ENCODE measurements around the gene SNRPA.
"Not testable (repeated sequence)": the region's sequence is repeated elsewhere in the genome, so short reads cannot be mapped to it uniquely, and the experiment has no call there.

Gene SNRPA

DNA sequence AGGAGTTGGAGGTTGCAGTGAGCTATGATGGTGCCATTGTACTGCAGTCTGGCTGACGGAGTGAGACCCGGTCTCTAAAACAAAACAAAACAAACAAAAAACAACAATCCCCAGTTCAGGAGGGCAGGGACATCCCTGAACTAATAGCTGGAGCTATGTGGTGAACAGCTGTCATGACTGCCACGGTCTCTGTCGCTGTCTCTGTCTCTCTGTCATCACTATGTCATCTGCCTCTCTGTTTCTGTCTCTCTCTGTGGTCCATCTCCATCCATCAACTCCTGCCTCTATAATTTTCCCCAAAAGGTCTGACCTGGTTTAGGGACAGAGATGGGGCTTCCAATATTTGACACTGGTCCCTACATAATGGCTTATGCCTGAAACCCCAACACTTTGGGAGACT lies 26.7 kb upstream of the SNRPA start:
- Histone ChIP-seq H3K4me1 (ENCODE audit: control insufficient read depth, insufficient read depth, low read length) (peaks cover 2% of the 10 kb centered on the region), H3K27me3 (ENCODE audit: control insufficient read depth, insufficient read depth, low read length) (no peaks in the 10 kb centered on the region), H3K4me3 (ENCODE audit: low read depth, low read length) (no peak overlapping the region), H3K9ac (ENCODE audit: low read depth, low read length) (no peak overlapping the region), H3K9me3 (ENCODE audit: control insufficient read depth, insufficient read depth, low read length) (no peaks in the 10 kb centered on the region), H3K36me3 (ENCODE audit: control insufficient read depth, insufficient read depth, low read length) (no peaks in the 10 kb centered on the region)

DNA sequence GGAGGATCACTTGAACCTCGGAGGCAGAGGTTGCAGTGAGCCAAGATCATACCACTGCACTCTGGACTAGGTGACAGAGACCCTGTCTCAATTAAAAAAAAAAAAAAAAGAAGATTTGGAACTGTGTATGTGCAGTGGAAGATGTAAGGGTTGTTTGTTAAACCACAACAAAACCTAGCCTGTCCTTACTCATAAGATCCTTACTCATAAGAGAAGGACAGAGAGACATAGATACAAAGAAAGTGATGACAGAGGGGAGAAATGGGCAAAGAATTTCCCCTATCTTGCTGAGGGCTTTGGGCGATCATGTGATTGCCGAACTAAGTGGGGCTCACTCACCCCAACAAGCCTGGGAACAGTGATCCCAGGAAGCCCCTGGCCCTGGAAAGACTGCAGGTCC lies 26.1 kb upstream of the SNRPA start:
- Histone ChIP-seq H3K36me3 (ENCODE audit: control insufficient read depth, insufficient read depth, low read length) (no peaks in the 10 kb centered on the region), H3K9ac (ENCODE audit: low read depth, low read length) (no peak overlapping the region), H3K9me3 (ENCODE audit: control insufficient read depth, insufficient read depth, low read length) (no peaks in the 10 kb centered on the region), H3K4me3 (ENCODE audit: low read depth, low read length) (no peak overlapping the region), H3K4me1 (ENCODE audit: control insufficient read depth, insufficient read depth, low read length) (no peaks in the 10 kb centered on the region), H3K27me3 (ENCODE audit: control insufficient read depth, insufficient read depth, low read length) (no peaks in the 10 kb centered on the region)

DNA sequence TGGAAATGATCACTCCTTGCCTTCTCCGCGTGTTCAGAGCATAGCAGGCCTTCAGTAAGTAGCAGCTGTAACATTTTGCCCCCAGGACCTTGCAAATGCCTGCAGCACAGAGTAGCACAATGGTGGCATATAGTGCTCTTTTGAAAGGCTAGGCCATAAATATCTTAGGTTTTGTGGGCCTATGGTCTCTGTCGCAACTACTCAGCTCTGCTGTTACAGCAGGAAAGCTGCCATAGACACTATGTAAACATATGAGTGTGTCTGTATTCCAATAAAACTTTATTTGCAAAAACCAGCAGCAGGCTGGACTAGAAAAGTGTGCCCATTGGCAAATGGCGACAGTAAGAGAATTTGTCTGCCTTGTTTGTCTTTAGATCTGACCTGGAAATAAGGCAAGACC lies 24.7 kb upstream of the SNRPA start:
- H3K4me3 ChIP-seq (ENCODE audit: low read depth, low read length): no peak overlapping the region

DNA sequence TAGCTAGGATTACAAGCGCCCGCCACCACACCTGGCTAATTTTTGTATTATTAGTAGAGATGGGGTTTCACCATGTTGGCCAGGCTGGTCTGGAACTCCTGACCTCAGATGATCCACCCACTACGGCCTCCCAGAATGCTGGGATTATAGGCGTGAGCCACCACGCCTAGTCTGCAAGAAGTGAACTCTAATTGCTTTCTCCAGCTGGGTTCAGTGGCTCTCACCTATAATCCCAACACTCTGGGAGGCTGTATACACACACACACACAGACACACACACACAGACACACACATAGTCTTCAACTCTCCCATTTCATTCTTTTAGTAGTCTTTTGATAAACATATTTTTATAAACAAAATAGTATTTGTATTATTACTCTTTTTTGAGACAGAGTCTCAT lies 20.9 kb upstream of the SNRPA start:
- not testable (repeated sequence) for H3K27me3 ChIP-seq (ENCODE audit: control insufficient read depth, insufficient read depth, low read length); H3K9me3 ChIP-seq (ENCODE audit: control insufficient read depth, insufficient read depth, low read length); H3K4me1 ChIP-seq (ENCODE audit: control insufficient read depth, insufficient read depth, low read length); H3K4me3 ChIP-seq (ENCODE audit: low read depth, low read length); H3K9ac ChIP-seq (ENCODE audit: low read depth, low read length)
- peaks cover 11% of the 10 kb centered on the region for H3K36me3 ChIP-seq (ENCODE audit: control insufficient read depth, insufficient read depth, low read length)

More for the DNA sequence above, 24.7 kb upstream of the SNRPA start:
- H3K36me3 ChIP-seq (ENCODE audit: control insufficient read depth, insufficient read depth, low read length): no peaks in the 10 kb centered on the region
- no peaks in the 10 kb centered on the region for H3K9me3 ChIP-seq (ENCODE audit: control insufficient read depth, insufficient read depth, low read length)
- no peaks in the 10 kb centered on the region for H3K27me3 ChIP-seq (ENCODE audit: control insufficient read depth, insufficient read depth, low read length)
- H3K4me1 ChIP-seq (ENCODE audit: control insufficient read depth, insufficient read depth, low read length): no peaks in the 10 kb centered on the region
- H3K9ac ChIP-seq (ENCODE audit: low read depth, low read length): no peak overlapping the region

DNA sequence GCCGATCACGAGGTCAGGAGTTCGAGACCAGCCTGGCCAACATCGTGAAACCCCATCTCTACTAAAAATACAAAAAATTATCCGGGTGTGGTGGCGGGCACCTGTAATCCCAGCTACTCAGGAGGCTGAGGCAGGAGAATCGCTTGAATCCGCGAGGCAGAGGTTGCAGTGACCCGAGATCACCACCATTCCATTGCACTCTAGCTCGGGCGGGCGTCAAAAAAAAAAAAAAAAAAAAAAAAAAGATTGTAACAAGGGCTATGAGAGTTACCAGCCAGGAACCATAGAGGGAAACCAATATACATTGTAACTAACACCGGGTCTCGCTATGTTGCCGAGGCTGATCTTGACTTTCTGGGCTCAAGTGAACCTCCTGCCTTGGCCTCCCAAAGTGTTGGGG lies 18.7 kb upstream of the SNRPA start:
- H3K9ac ChIP-seq (ENCODE audit: low read depth, low read length); H3K4me1 ChIP-seq (ENCODE audit: control insufficient read depth, insufficient read depth, low read length); H3K9me3 ChIP-seq (ENCODE audit: control insufficient read depth, insufficient read depth, low read length); H3K4me3 ChIP-seq (ENCODE audit: low read depth, low read length); H3K27me3 ChIP-seq (ENCODE audit: control insufficient read depth, insufficient read depth, low read length): not testable (repeated sequence)
- peaks cover 26% of the 10 kb centered on the region for H3K36me3 ChIP-seq (ENCODE audit: control insufficient read depth, insufficient read depth, low read length)

DNA sequence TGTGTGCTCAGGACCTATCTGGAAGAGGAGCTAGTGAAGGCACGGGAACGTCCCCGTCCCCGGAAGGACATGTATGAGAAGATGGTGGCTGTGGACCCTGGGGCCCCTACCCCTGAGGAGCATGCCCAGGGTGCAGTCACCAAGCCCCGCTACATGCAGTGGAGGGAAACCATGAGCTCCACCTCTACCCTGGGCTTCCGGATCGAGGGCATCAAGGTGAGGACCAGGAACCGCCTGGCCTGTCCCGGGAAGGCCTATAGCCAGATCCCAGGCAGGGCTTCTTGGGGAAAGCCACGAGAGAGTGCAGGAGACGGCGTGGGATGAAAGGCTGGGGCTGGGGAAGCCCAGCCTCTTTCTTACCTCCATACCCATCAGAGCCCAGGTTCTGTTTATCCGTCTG lies 17.9 kb upstream of the SNRPA start:
- peaks cover 30% of the 10 kb centered on the region for H3K36me3 ChIP-seq (ENCODE audit: control insufficient read depth, insufficient read depth, low read length)
- H3K9me3 ChIP-seq (ENCODE audit: control insufficient read depth, insufficient read depth, low read length): no peaks in the 10 kb centered on the region
- H3K4me1 ChIP-seq (ENCODE audit: control insufficient read depth, insufficient read depth, low read length): no peaks in the 10 kb centered on the region
- H3K27me3 ChIP-seq (ENCODE audit: control insufficient read depth, insufficient read depth, low read length): no peaks in the 10 kb centered on the region
- no peak overlapping the region for H3K9ac ChIP-seq (ENCODE audit: low read depth, low read length)
- H3K4me3 ChIP-seq (ENCODE audit: low read depth, low read length): no peak overlapping the region

DNA sequence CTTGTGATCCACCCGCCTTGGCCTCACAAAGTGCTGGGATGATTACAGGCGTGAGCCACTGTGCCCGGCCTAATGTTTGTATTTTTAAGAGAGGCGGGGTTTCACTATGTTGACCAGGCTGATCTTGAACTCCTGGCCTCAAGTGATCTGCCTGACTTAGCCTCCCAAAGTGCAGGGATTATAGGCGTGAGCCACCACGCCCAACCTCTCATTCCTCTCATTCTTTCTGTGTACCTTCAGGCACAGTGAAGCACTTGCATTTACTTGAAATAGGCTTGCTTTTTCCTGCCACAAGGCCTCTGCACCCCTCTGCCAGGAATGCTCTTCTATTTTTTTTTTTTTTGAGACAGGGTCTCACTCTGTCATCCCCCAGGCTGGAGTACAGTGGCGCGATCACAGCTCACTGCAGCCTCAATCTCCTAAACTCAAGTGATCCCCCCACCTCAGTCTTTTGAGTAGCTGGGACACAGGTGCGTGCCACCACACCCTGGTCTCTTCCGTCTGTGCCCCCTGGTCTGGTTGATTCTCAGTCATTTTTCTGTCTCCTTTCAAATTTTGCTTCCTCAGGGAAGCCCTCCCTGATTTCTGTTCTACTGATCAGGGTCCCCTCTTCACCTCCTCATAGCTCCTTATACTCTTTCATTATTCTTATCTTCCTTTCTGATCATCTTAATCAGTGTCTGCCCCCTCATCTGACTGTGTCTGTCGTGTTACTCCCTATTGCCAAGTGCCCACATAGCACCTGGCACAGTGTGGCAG lies 15.8 kb upstream of the SNRPA start:
- H3K9ac ChIP-seq (ENCODE audit: low read depth, low read length): no peak overlapping the region
- H3K36me3 ChIP-seq (ENCODE audit: control insufficient read depth, insufficient read depth, low read length): peaks cover 33% of the 10 kb centered on the region
- H3K27me3 ChIP-seq (ENCODE audit: control insufficient read depth, insufficient read depth, low read length): no peaks in the 10 kb centered on the region
- no peaks in the 10 kb centered on the region for H3K9me3 ChIP-seq (ENCODE audit: control insufficient read depth, insufficient read depth, low read length)
- no peaks in the 10 kb centered on the region for H3K4me1 ChIP-seq (ENCODE audit: control insufficient read depth, insufficient read depth, low read length)
- H3K4me3 ChIP-seq (ENCODE audit: low read depth, low read length): no peak overlapping the region

GRCh38 chr19:40736661-40737060 lies 14.3 kb upstream of the SNRPA start:
- Histone ChIP-seq H3K9me3 (ENCODE audit: control insufficient read depth, insufficient read depth, low read length) (no peaks in the 10 kb centered on the region), H3K4me3 (ENCODE audit: low read depth, low read length) (no peak overlapping the region), H3K4me1 (ENCODE audit: control insufficient read depth, insufficient read depth, low read length) (peaks cover 2% of the 10 kb centered on the region), H3K36me3 (ENCODE audit: control insufficient read depth, insufficient read depth, low read length) (peaks cover 36% of the 10 kb centered on the region), H3K9ac (ENCODE audit: low read depth, low read length) (no peak overlapping the region), H3K27me3 (ENCODE audit: control insufficient read depth, insufficient read depth, low read length) (no peaks in the 10 kb centered on the region)

GRCh38 chr19:40737102-40737644 lies 13.8 kb upstream of the SNRPA start:
- Histone ChIP-seq H3K27me3 (ENCODE audit: control insufficient read depth, insufficient read depth, low read length) (no peaks in the 10 kb centered on the region), H3K4me1 (ENCODE audit: control insufficient read depth, insufficient read depth, low read length) (peaks cover 2% of the 10 kb centered on the region), H3K9me3 (ENCODE audit: control insufficient read depth, insufficient read depth, low read length) (no peaks in the 10 kb centered on the region), H3K4me3 (ENCODE audit: low read depth, low read length) (no peak overlapping the region), H3K9ac (ENCODE audit: low read depth, low read length) (no peak overlapping the region), H3K36me3 (ENCODE audit: control insufficient read depth, insufficient read depth, low read length) (peaks cover 39% of the 10 kb centered on the region)

DNA sequence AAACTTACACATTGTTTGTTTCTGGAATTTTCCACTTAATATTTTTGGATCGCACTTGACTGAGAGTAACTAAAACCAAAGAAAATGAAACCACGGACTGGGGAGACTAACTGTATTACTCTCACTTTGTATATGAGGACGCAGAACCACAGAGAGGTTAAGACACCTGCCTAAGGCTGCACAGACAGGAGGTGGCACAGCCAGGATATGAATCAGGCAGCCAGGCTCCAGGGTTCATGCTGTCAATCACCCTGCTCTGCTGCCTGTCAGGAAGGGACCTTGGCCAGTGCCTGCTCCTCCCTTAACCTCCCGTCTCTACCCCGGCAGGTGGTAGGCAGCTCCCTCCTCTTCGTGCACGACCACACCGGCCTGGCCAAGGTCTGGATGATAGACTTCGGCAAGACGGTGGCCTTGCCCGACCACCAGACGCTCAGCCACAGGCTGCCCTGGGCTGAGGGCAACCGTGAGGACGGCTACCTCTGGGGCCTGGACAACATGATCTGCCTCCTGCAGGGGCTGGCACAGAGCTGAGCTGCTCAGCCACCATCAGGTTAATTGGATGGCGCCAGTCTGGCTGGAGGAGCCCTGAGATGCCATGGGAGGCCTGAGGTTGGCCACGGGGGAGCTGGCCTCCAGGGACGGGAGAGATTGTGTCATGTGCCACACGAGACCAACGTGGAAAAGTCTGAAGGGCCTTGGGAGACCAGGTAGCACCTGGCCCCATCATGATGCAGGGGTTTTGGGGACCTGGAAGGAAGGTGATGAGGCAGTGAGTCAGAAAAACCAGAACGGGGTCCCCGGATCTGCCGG lies 11.8 kb upstream of the SNRPA start:
- H3K4me1 ChIP-seq (ENCODE audit: control insufficient read depth, insufficient read depth, low read length): peaks cover 2% of the 10 kb centered on the region
- H3K27me3 ChIP-seq (ENCODE audit: control insufficient read depth, insufficient read depth, low read length): no peaks in the 10 kb centered on the region
- H3K36me3 ChIP-seq (ENCODE audit: control insufficient read depth, insufficient read depth, low read length): peaks cover 40% of the 10 kb centered on the region
- H3K4me3 ChIP-seq (ENCODE audit: low read depth, low read length): no peak overlapping the region
- no peak overlapping the region for H3K9ac ChIP-seq (ENCODE audit: low read depth, low read length)
- H3K9me3 ChIP-seq (ENCODE audit: control insufficient read depth, insufficient read depth, low read length): no peaks in the 10 kb centered on the region

- Histone ChIP-seq H3K36me3 (ENCODE audit: control insufficient read depth, insufficient read depth, low read length) (peaks cover 36% of the 10 kb centered on the region), H3K9me3 (ENCODE audit: control insufficient read depth, insufficient read depth, low read length) (no peaks in the 10 kb centered on the region), H3K4me3 (ENCODE audit: low read depth, low read length) (no peak overlapping the region), H3K9ac (ENCODE audit: low read depth, low read length) (no peak overlapping the region), H3K4me1 (ENCODE audit: control insufficient read depth, insufficient read depth, low read length) (peaks cover 5% of the 10 kb centered on the region), H3K27me3 (ENCODE audit: control insufficient read depth, insufficient read depth, low read length) (no peaks in the 10 kb centered on the region)
These were observed 10.9 kb upstream of the SNRPA start for GRCh38 chr19:40739871-40740703.

Data from iPS-15b (cell line).